Nucleus accumbens (tissue), 56 donors: Measurements from ENCODE around the gene CMC1.

Experiments used
- DNase-seq, 56 donors: peaks; one replicate each; lab custom pipeline; 2025; lab: John Stamatoyannopoulos, UW

The CMC1 gene

GRCh38 chr3:28348629-28349468 lies 107.4 kb downstream of the CMC1 start, which contains the start of the genes AZI2 and ZCWPW2:
Gene AZI2 (minus strand): TSS chr3:28348824. CDS start chr3:28340617, 8,207 bp downstream.
Gene ZCWPW2 (plus strand): TSS chr3:28348721. CDS start chr3:28413069, 64,348 bp downstream.
- DNase-seq = peak; percentile 47 to 94 (median 89)

- DNase-seq = peak in 1 of 56 donors; percentile 29
These were observed 108.1 kb downstream of the CMC1 start for GRCh38 chr3:28349469-28350000.
